Ovary (tissue), 9 donors: Measurements from ENCODE around the gene SLC48A1. TPM values are rescaled to one million over a fixed set of nuclear protein-coding genes. Genes with fewer than 3 reads are reported as not detected.
"Not testable (repeated sequence)": the region's sequence is repeated elsewhere in the genome, so short reads cannot be mapped to it uniquely, and the experiment has no call there.

Source experiments
- DNase-seq, 5 donors: peaks; one replicate each; pipeline ENCODE4 v3.0.0-alpha.2; 2019 to 2020
- H3K27ac ChIP-seq, 2 donors: fragments of 200-600 bp; one replicate each; pipeline versions ENCODE4 v1.5.1 to v1.8.0; 2019 to 2022
- H3K27me3 ChIP-seq: fragments of 200-600 bp; one replicate; pipeline ENCODE4 v1.8.0; 2022
- H3K36me3 ChIP-seq: fragments of 200-600 bp; sonication (generic); one replicate; pipeline ENCODE4 v1.5.1; 2019
- H3K4me1 ChIP-seq: one replicate; pipeline ENCODE4 v1.8.1; 2013; ENCODE audit warnings: mild to moderate bottlenecking, moderate library complexity; ENCODE audit not compliant: insufficient read depth
- H3K4me3 ChIP-seq: fragments of 200-600 bp; sonication (generic); one replicate; pipeline ENCODE4 v1.5.1; 2017
- H3K9me3 ChIP-seq, 2 donors: fragments of 200-600 bp in 1 of 2; sonication (generic) in 1 of 2; one replicate each; pipeline versions ENCODE4 v1.5.1 to v1.8.1; 2013 to 2019; ENCODE audit warnings: mild to moderate bottlenecking in 1 of 2, moderate library complexity in 1 of 2
- EP300 ChIP-seq: sonication (generic); formaldehyde crosslinking; IDR thresholded peaks from one replicate; pipeline ENCODE4 v1.6.1; 2017; ENCODE audit warnings: antibody characterized with exemption
- POLR2A ChIP-seq: fragments of 450-650 bp; IDR thresholded peaks from one replicate; pipeline ENCODE4 v1.6.1; 2017; ENCODE audit warnings: antibody characterized with exemption, mild to moderate bottlenecking, moderate library complexity
- WGBS, 3 donors: extraction: QIAGEN DNeasy Blood & Tissue Kit in 1 of 3; methylation state at CpG; one replicate each; pipeline versions ENCODE4 v1.1.5 to v1.1.7; 2013 to 2017; 5-methylcytosine and 5-hydroxymethylcytosine counted together
- intact Hi-C, 4 donors: fragments of 100-400 bp; cut with DNase I; formaldehyde crosslinking; loops; one replicate each; pipeline versions ENCODE4 v1.11.0 to v1.15.1; 2022 to 2023
- polyA plus RNA-seq, 2 donors: library from polyadenylated mRNA; stranded (reverse); fragments of 200-250 nt in 1 of 2; fragments of 350-450 nt in 1 of 2; fragmentation: Illumina TruSeq in 1 of 2; extraction: RNeasy Lipid Tissue Mini Kit (QIAGEN cat#74804) in 1 of 2; gene quantifications; one replicate each; pipeline ENCODE4 v1.2.3, GENCODE V29; 2013 to 2014
- total RNA-seq, 7 donors: library from RNA; depleted of rRNA in 2 of 7; stranded (reverse); fragments of >200 nt in 2 of 7; fragmentation: NEBNext Ultra II Directional in 3 of 7; extraction: Animal tissue kit (Norgen Biotek cat#: 25700) in 3 of 7; gene quantifications; one replicate each; pipeline versions ENCODE4 v1.1.0 to v1.2.4, GENCODE V29; 2016 to 2023
- TF ChIP-seq, protein P1 (sequence below), 3 donors: fragments of 450-650 bp in 2 of 3; fragments of 200-600 bp in 1 of 3; IDR thresholded peaks; one replicate each; pipeline versions ENCODE4 v1.5.1 to v1.8.0; 2016 to 2022; ENCODE audit warnings: antibody characterized with exemption in 3 of 3, mild to moderate bottlenecking in 1 of 3
- donor health status: DM: no; HTN: no; CAD: no; lungs with moderate emphysema.
- donor health status: DM: no; HTN: no; CAD: no.
- donor health status: Bipolar disorder and iron deficiency.
- donor health status: DM: yes; HTN: yes; CAD: no.
- donor health status: DM: no; HTN: no; CAD: no.
- donor health status: DM: yes; HTN: yes; CAD: no.

Gene SLC48A1
- total and polyA plus RNA-seq, 9 donors, result 24.1 to 143 (median 68.7) TPM

DNA sequence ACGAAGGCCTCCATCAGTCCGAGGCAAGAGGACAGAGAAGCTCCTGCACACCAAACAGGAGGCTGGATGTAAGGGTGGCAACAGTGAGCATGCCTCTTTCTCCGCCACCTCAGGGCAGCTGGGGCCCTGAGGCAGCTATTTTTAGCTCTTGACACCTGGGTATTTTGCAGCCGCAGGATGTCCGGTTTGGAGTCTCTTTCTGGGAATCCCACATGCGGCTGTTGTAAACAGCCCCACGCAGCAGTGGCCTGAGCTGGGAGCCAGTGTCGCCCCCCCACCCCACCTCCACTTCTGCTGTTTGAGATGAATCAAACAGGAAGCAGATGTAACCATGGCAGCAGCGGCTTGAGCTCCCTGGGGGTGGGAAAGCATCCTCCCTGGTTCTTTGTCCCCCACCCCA lies 35.0 kb downstream of the SLC48A1 start:
- Histone ChIP-seq H3K9me3 (no peaks in the 10 kb centered on the region), H3K27me3 (no peaks in the 10 kb centered on the region), H3K36me3 (no peaks in the 10 kb centered on the region), H3K27ac (peak overlapping the region; percentile 11 to 28), H3K4me3 (no peak overlapping the region), H3K4me1 (peaks cover 45% of the 10 kb centered on the region)
- TF ChIP-seq EP300 (peak; percentile 42), POLR2A (no peak)
- intact Hi-C loops, result no loop called here
- DNase-seq, result peak in 4 of 5 donors; percentile 60 to 73 (median 63)
- 17 to 22% (median 21%) methylated on average over 9 of the region's 9 CpGs for WGBS, 3 donors

DNA sequence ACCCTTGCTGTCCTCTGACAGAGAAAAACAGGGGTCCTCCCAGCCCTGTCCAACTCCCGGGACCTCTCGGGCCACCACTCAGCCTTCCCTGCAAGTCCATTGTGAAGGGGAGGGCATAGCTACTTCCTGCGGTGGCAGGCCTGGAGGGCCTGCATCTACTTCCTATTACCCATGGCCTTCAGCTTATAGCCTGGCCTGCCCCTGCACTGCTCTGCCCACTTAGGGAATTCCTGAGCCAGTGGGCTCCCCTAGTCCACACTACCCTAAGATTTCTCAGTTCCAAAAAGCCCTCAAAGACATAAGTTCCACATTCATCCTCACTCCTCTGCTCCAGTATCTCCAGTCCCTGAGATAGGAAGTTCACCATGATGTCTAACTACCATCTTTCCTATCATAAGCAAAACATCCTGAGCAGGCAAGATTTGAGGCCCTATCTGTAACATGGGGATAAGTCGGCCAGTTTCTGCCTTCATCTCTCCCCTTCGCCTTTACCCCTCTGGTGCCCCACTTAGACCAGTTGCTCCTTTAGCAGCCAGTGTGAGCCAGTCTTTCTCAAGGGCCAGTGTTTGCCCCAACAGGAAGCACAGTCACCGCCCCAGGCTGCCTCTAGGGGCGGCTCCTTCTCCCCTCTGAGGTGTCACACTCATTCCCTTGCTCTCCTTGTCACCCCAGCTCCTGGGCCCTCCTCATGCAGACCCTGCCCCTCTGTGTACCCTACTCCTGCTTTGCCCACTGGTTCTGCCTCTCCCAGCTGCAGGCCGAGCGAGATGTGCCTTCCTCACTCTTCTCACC lies 35.7 kb downstream of the SLC48A1 start:
- H3K27ac ChIP-seq, result peak overlapping the region; percentile 11 to 98
- 77 to 83% (median 78%) methylated on average over 9 of the region's 9 CpGs for WGBS, 3 donors
- no peaks in the 10 kb centered on the region for H3K9me3 ChIP-seq
- no peak for TF ChIP-seq EP300
- TF ChIP-seq, protein P1, sequence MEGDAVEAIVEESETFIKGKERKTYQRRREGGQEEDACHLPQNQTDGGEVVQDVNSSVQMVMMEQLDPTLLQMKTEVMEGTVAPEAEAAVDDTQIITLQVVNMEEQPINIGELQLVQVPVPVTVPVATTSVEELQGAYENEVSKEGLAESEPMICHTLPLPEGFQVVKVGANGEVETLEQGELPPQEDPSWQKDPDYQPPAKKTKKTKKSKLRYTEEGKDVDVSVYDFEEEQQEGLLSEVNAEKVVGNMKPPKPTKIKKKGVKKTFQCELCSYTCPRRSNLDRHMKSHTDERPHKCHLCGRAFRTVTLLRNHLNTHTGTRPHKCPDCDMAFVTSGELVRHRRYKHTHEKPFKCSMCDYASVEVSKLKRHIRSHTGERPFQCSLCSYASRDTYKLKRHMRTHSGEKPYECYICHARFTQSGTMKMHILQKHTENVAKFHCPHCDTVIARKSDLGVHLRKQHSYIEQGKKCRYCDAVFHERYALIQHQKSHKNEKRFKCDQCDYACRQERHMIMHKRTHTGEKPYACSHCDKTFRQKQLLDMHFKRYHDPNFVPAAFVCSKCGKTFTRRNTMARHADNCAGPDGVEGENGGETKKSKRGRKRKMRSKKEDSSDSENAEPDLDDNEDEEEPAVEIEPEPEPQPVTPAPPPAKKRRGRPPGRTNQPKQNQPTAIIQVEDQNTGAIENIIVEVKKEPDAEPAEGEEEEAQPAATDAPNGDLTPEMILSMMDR (IDR thresholded peaks at IDR 0.05), result no peak
- TF ChIP-seq POLR2A, result no peak
- H3K36me3 ChIP-seq, result no peaks in the 10 kb centered on the region
- H3K27me3 ChIP-seq, result no peaks in the 10 kb centered on the region
- no peak for DNase-seq
- no peak overlapping the region for H3K4me3 ChIP-seq
- intact Hi-C loops, result no loop called here
- H3K4me1 ChIP-seq, result peaks cover 45% of the 10 kb centered on the region

DNA sequence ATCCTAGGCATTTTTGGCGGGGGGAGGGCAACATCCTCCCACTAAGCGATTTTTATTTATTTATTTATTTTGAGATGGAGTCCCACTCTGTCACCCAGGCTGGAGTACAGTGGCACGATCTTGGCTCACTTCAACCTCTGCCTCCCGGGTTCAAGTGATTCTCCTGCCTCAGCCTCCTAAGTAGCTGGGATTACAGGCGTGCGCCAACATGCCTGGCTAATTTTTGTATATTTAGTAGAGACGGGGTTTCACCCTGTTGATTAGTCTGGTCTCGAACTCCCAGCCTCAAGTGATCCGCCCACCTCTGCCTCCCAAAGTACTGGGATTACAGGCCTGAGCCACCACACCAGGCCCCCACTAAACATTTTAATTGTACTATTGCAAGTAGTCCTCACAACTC lies 36.5 kb downstream of the SLC48A1 start:
- H3K9me3 ChIP-seq, H3K4me3 ChIP-seq, H3K27me3 ChIP-seq, intact Hi-C loops, H3K36me3 ChIP-seq, DNase-seq: not testable (repeated sequence)
- H3K4me1 ChIP-seq, result peaks cover 50% of the 10 kb centered on the region
- 89 to 93% (median 92%) methylated on average over 9 of the region's 9 CpGs for WGBS, 3 donors
- H3K27ac ChIP-seq, result peak overlapping the region in 1 of 2 donors; percentile 98

DNA sequence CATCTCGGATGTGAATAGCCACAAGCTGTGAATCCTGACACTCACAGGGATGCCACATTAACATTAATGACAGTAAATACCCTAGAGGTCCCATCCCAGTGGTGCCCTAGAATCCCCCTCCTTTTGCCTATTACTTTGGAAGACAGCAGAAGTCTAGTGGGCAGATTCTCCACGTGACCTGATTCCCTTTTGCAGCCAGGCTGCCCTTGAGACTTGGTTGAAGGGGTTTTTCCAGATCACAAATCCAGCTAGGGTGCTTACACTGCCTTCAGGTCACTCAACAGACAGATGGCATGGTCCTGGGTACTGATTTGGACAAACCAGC lies 38.0 kb downstream of the SLC48A1 start:
- intact Hi-C loops, result loop anchor here in 1 of 4 donors (10.0 kb wide), 1 partner anchor 726 kb away; no protein-coding TSS in a partner anchor
- no peak for TF ChIP-seq EP300
- TF ChIP-seq POLR2A, result no peak
- Histone ChIP-seq H3K9me3 (no peaks in the 10 kb centered on the region), H3K4me1 (peaks cover 45% of the 10 kb centered on the region), H3K27me3 (no peaks in the 10 kb centered on the region), H3K27ac (peak overlapping the region; percentile 7 to 98), H3K36me3 (no peaks in the 10 kb centered on the region), H3K4me3 (no peak overlapping the region)
- 59 to 82% (median 64%) methylated on average over 2 of the region's 2 CpGs for WGBS, 3 donors
- DNase-seq, result no peak

DNA sequence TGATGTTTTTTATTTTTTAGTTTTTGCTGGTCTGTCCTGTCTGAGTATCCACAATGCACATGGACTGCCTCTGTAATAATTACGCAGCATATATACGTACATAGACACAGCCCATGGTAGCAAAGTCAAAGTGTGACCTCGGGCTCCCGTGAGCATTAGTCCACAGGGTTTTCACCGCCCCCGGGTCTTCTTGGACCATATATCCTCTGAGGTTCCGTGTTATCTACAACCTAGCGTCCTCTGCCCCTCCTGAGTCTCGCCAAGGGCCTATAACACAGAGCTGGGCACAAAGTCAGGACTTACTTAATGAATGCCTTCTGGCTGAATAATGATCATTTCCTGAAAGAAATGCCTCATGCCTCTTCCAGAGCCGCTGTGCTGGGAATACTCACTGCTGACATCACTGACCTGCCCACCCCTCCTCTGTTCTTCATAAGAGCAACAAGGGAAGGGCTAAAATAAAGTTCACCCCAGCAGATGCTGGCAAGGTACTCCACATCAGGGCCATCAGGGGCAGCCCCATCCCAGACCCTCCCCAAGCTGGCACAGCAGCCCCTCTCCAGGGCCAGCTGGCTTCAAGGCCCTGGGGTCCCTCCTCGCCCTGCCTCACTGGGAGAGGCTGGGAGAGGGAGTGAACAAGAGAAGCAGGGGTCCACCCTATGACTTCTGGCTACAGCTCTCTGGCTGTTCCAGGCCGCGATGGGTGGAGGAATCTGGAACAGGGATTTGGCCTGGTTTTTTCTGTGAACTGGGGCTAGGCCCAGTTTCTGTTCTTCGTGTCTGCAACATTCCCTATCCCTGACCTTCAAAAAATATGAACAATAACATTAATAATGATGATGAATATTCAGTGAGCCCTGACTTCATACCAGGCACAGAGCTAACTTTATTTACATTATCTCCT lies 38.8 kb downstream of the SLC48A1 start:
- Histone ChIP-seq H3K27me3 (no peaks in the 10 kb centered on the region), H3K9me3 (no peaks in the 10 kb centered on the region), H3K4me3 (peak overlapping the region; percentile 36), H3K27ac (peak overlapping the region; percentile 97 to 98), H3K4me1 (peaks cover 49% of the 10 kb centered on the region), H3K36me3 (no peaks in the 10 kb centered on the region)
- WGBS, 3 donors, result 9 to 11% (median 10%) methylated on average over 13 to 14 of the region's 14 CpGs
- DNase-seq, result peak; percentile 81 to 88 (median 83)
- intact Hi-C loops, result loop anchor here in 1 of 4 donors (10.0 kb wide), 1 partner anchor 727 kb away; no protein-coding TSS in a partner anchor
- TF ChIP-seq, protein P1 (IDR thresholded peaks at IDR 0.05), result no peak
- TF ChIP-seq EP300 (peak; percentile 85), POLR2A (no peak)
